PC-9 (cell line): ENCODE data around the gene FAM151A. TPM values are rescaled to one million over a fixed set of nuclear protein-coding genes. Genes with fewer than 3 reads are reported as not detected.

Source experiments
- BruUV-seq: library from RNA; stranded (reverse); fragments of 400-500 nt; replicated peaks from 2 replicates; lab custom pipeline; 2021; lab: Mats Ljungman, UMichigan
- CTCF ChIA-PET: fragments of 300-600 bp; sonication (Branson Sonifier 250); formaldehyde crosslinking; loops from one replicate; lab custom pipeline; 2022; ENCODE audit warnings: antibody characterized with exemption; lab: Charles Lee
- POLR2A ChIA-PET: fragments of 300-600 bp; sonication (Branson Sonifier 250); formaldehyde crosslinking; loops from one replicate; lab custom pipeline; 2022; ENCODE audit warnings: antibody characterized with exemption; ENCODE audit not compliant: unreplicated experiment; lab: Charles Lee
- DNase-seq, 2 experiments: peaks; one replicate each; pipeline versions ENCODE4 v3.0.0 to v3.0.0-alpha.2; 2015 to 2022; ENCODE audit warnings: mixed read lengths in 1 of 2
- H2AFZ ChIP-seq: fragments of 200-600 bp; sonication (generic); 2 replicates; pipeline ENCODE4 v1.8.1; 2017; ENCODE audit warnings: antibody characterized with exemption
- H3F3A ChIP-seq: fragments of 200-600 bp; sonication (generic); 2 replicates; pipeline ENCODE4 v1.8.1; 2017; ENCODE audit warnings: antibody characterized with exemption, mild to moderate bottlenecking, low read depth; ENCODE audit not compliant: insufficient read depth
- H3K27ac ChIP-seq: fragments of 200-600 bp; sonication (generic); 2 replicates; pipeline ENCODE4 v1.6.1; 2016; ENCODE audit warnings: mixed run types
- H3K27me3 ChIP-seq: fragments of 200-600 bp; sonication (generic); 2 replicates; pipeline ENCODE4 v1.6.1; 2016; ENCODE audit warnings: low read depth, mixed run types; ENCODE audit not compliant: insufficient read depth
- H3K36me3 ChIP-seq: fragments of 200-600 bp; sonication (generic); 2 replicates; pipeline ENCODE4 v1.6.1; 2016; ENCODE audit warnings: low read depth, mixed run types
- H3K4me1 ChIP-seq: fragments of 200-600 bp; sonication (generic); replicated peaks from 2 replicates; pipeline ENCODE4 v1.6.1; 2016; ENCODE audit warnings: mixed run types; ENCODE audit not compliant: insufficient read depth
- H3K4me2 ChIP-seq: fragments of 200-600 bp; sonication (generic); 2 replicates; pipeline ENCODE4 v1.6.1; 2017; ENCODE audit warnings: mixed run types
- H3K4me3 ChIP-seq: fragments of 200-600 bp; sonication (generic); 2 replicates; pipeline ENCODE4 v1.6.1; 2016; ENCODE audit warnings: mixed run types
- H3K79me2 ChIP-seq: fragments of 200-600 bp; sonication (generic); 2 replicates; pipeline ENCODE4 v1.6.1; 2017; ENCODE audit warnings: low read depth, mixed run types
- H3K9me2 ChIP-seq: fragments of 200-600 bp; sonication (generic); 2 replicates; pipeline ENCODE4 v1.8.1; 2017; ENCODE audit warnings: mild to moderate bottlenecking; ENCODE audit not compliant: insufficient read depth
- H3K9me3 ChIP-seq: fragments of 200-600 bp; sonication (generic); 2 replicates; pipeline ENCODE4 v1.8.1; 2016; ENCODE audit warnings: low read depth; ENCODE audit not compliant: insufficient read depth
- H4K20me1 ChIP-seq: fragments of 200-600 bp; sonication (generic); 2 replicates; pipeline ENCODE4 v1.8.1; 2017; ENCODE audit not compliant: insufficient read depth
- CTCF ChIP-seq: fragments of 200-600 bp; sonication (generic); conservative IDR thresholded peaks from 2 replicates; pipeline ENCODE4 v1.6.1; 2017; ENCODE audit warnings: mixed run types, antibody characterized with exemption, mild to moderate bottlenecking, moderate library complexity
- EZH2 ChIP-seq: fragments of 200-600 bp; sonication (generic); IDR thresholded peaks from 2 replicates; pipeline ENCODE4 v1.8.0; 2017; ENCODE audit warnings: antibody characterized with exemption, low read depth
- intact Hi-C: fragments of 100-400 bp; cut with micrococcal nuclease; formaldehyde crosslinking; loops from one replicate; pipeline ENCODE4 v1.10.0; 2022; ENCODE audit not compliant: unreplicated experiment
- total RNA-seq: library from RNA; stranded (reverse); gene quantifications from 2 replicates; pipeline ENCODE4 v1.2.3, GENCODE V29; 2021

The FAM151A gene
- total RNA-seq, 1 experiment from 2014 or later = not detected

- no peaks in the 10 kb centered on the region for H3K4me1 ChIP-seq
- no peak overlapping the region for H3K27ac ChIP-seq
- no peak overlapping the region for H2AFZ ChIP-seq
- H3K9me3 ChIP-seq = no peaks in the 10 kb centered on the region
- CTCF ChIA-PET = no interaction called here
- no peak for DNase-seq
- no TSS peak for BruUV-seq
- H3K36me3 ChIP-seq = no peaks in the 10 kb centered on the region
- 0 out of 2 replicates have a peak, but pooled peaks cover 4% of the 10 kb centered on the region for H3K27me3 ChIP-seq
- H3K79me2 ChIP-seq = no peaks in the 10 kb centered on the region
- H3F3A ChIP-seq = no peaks in the 10 kb centered on the region
- intact Hi-C loops = no loop called here
- POLR2A ChIA-PET = interaction anchor here (0.6 kb wide), 2 partner anchors 23 to 33 kb away, joined by 3 to 4 read pairs; no protein-coding TSS in a partner anchor
- TF ChIP-seq CTCF (no peak), EZH2 (no peak)
- no peaks in the 10 kb centered on the region for H4K20me1 ChIP-seq
- H3K9me2 ChIP-seq = no peaks in the 10 kb centered on the region
- no peak overlapping the region for H3K4me2 ChIP-seq
- no peak overlapping the region for H3K4me3 ChIP-seq
Observed at GRCh38 chr1:54614563-54614962, 8.8 kb downstream of the FAM151A start.

- H3K36me3 ChIP-seq = no peaks in the 10 kb centered on the region
- no peak for TF ChIP-seq CTCF
- no peak for TF ChIP-seq EZH2
- H4K20me1 ChIP-seq = no peaks in the 10 kb centered on the region
- no peak overlapping the region for H3K27ac ChIP-seq
- ChIA-PET CTCF (no interaction called here), POLR2A (interaction anchor here (0.6 kb wide), 1 partner anchor 32 kb away, joined by 3 read pairs; no protein-coding TSS in a partner anchor)
- 0 out of 2 replicates have a peak, but pooled peaks cover 4% of the 10 kb centered on the region for H3K27me3 ChIP-seq
- intact Hi-C loops = no loop called here
- H3K9me3 ChIP-seq = no peaks in the 10 kb centered on the region
- H3F3A ChIP-seq = no peaks in the 10 kb centered on the region
- H3K79me2 ChIP-seq = no peaks in the 10 kb centered on the region
- no peaks in the 10 kb centered on the region for H3K9me2 ChIP-seq
- H2AFZ ChIP-seq = no peak overlapping the region
- H3K4me1 ChIP-seq = no peaks in the 10 kb centered on the region
- BruUV-seq = no TSS peak
- DNase-seq = no peak
- no peak overlapping the region for H3K4me2 ChIP-seq
- no peak overlapping the region for H3K4me3 ChIP-seq
Observed at GRCh38 chr1:54614024-54614423, 9.3 kb downstream of the FAM151A start.

GRCh38 chr1:54611621-54612020, 11.7 kb downstream of the FAM151A start:
- Histone ChIP-seq H4K20me1 (no peaks in the 10 kb centered on the region), H3K9me3 (no peaks in the 10 kb centered on the region), H3K4me3 (no peak overlapping the region), H3K27ac (no peak overlapping the region), H3K36me3 (no peaks in the 10 kb centered on the region), H3K27me3 (no peaks in the 10 kb centered on the region), H2AFZ (no peak overlapping the region), H3K4me1 (no peaks in the 10 kb centered on the region), H3K9me2 (no peaks in the 10 kb centered on the region), H3K79me2 (no peaks in the 10 kb centered on the region), H3K4me2 (no peak overlapping the region), H3F3A (no peaks in the 10 kb centered on the region)
- BruUV-seq = no TSS peak
- intact Hi-C loops = no loop called here
- POLR2A ChIA-PET = no interaction called here
- TF ChIP-seq EZH2 = no peak
- TF ChIP-seq CTCF = no peak
- DNase-seq = no peak
- CTCF ChIA-PET = no interaction called here
